RWPE2 (cell line): ENCODE data around the gene RERG.

Experiments
- ATAC-seq: fragments of 200-7000 bp; cut with Tn5 transposase; 3 replicates; pipeline ENCODE4 v1.9.1; 2021; ENCODE audit warnings: low read depth
- DNase-seq: peaks from one replicate; pipeline ENCODE4 v3.0.0-alpha.2; 2020; ENCODE audit warnings: low spot score
- H3K27ac ChIP-seq: fragments of 450-650 bp; 2 replicates; pipeline ENCODE4 v1.5.1; 2017; ENCODE audit warnings: mild to moderate bottlenecking; ENCODE audit not compliant: poor library complexity, severe bottlenecking
- H3K27me3 ChIP-seq: fragments of 250-450 bp; sonication (Bioruptor Pico); 2 replicates; pipeline ENCODE4 v1.5.1; 2021; ENCODE audit warnings: mild to moderate bottlenecking, moderate library complexity; ENCODE audit not compliant: insufficient read depth, poor library complexity, severe bottlenecking
- H3K36me3 ChIP-seq: fragments of 250-450 bp; sonication (Bioruptor Pico); 2 replicates; pipeline ENCODE4 v1.5.1; 2020; ENCODE audit warnings: low read depth, mild to moderate bottlenecking, moderate library complexity
- H3K4me1 ChIP-seq: fragments of 250-450 bp; sonication (Bioruptor Pico); 2 replicates; pipeline ENCODE4 v1.5.1; 2021; ENCODE audit warnings: mild to moderate bottlenecking, moderate library complexity; ENCODE audit not compliant: insufficient read depth, poor library complexity, severe bottlenecking
- H3K4me3 ChIP-seq: fragments of 250-450 bp; sonication (Bioruptor Pico); 2 replicates; pipeline ENCODE4 v1.5.1; 2021; ENCODE audit warnings: mild to moderate bottlenecking, moderate library complexity; ENCODE audit not compliant: severe bottlenecking
- H3K9me3 ChIP-seq: fragments of 250-450 bp; sonication (Bioruptor Pico); 2 replicates; pipeline ENCODE4 v1.5.1; 2021; ENCODE audit warnings: mild to moderate bottlenecking, moderate library complexity; ENCODE audit not compliant: severe bottlenecking
- CTCF ChIP-seq: fragments of 450-650 bp; IDR thresholded peaks from one replicate; pipeline ENCODE4 v1.5.1; 2017; ENCODE audit warnings: mild to moderate bottlenecking, moderate library complexity; ENCODE audit not compliant: poor library complexity, severe bottlenecking

RERG gene, protein sequence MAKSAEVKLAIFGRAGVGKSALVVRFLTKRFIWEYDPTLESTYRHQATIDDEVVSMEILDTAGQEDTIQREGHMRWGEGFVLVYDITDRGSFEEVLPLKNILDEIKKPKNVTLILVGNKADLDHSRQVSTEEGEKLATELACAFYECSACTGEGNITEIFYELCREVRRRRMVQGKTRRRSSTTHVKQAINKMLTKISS

GRCh38 chr12:15220915-15221885 lies at the start of gene RERG:
RERG (minus strand) TSS chr12:15221417; CDS start chr12:15217489, 3,928 bp downstream.
- H3K27me3 ChIP-seq = no peaks in the 10 kb centered on the region
- TF ChIP-seq CTCF = peak; percentile 84
- DNase-seq = peak; percentile 23

GRCh38 chr12:15270591-15270990 lies 49.4 kb upstream of the RERG start:
- H3K9me3 ChIP-seq = no peaks in the 10 kb centered on the region
- DNase-seq (no peak), ATAC-seq (no peak)
- H3K27me3 ChIP-seq = no peaks in the 10 kb centered on the region
- H3K27ac ChIP-seq = no peak overlapping the region
- no peak overlapping the region for H3K4me3 ChIP-seq
- no peaks in the 10 kb centered on the region for H3K36me3 ChIP-seq
- peaks cover 17% of the 10 kb centered on the region for H3K4me1 ChIP-seq
- TF ChIP-seq CTCF = no peak

More at GRCh38 chr12:15220915-15221885, at the start of gene RERG:
- no peaks in the 10 kb centered on the region for H3K4me1 ChIP-seq
- peak within 1 kb of the TSS; percentile 25 for H3K4me3 ChIP-seq
- peak; percentile 96 for ATAC-seq
- H3K36me3 ChIP-seq = no peaks in the 10 kb centered on the region
- H3K9me3 ChIP-seq = no peaks in the 10 kb centered on the region
- no peak within 1 kb of the TSS for H3K27ac ChIP-seq

GRCh38 chr12:15268927-15269552 lies 47.8 kb upstream of the RERG start:
- Histone ChIP-seq H3K4me3 (no peak overlapping the region), H3K36me3 (no peaks in the 10 kb centered on the region), H3K4me1 (peaks cover 5% of the 10 kb centered on the region), H3K9me3 (no peaks in the 10 kb centered on the region), H3K27ac (no peak overlapping the region), H3K27me3 (no peaks in the 10 kb centered on the region)
- ATAC-seq = 0 out of 3 replicates have a peak, but pooled peaks have one; percentile 31
- TF ChIP-seq CTCF = peak; percentile 82
- no peak for DNase-seq

- Histone ChIP-seq H3K27ac (no peak overlapping the region), H3K4me1 (no peaks in the 10 kb centered on the region), H3K9me3 (no peaks in the 10 kb centered on the region), H3K36me3 (no peaks in the 10 kb centered on the region), H3K4me3 (no peak overlapping the region), H3K27me3 (no peaks in the 10 kb centered on the region)
- DNase-seq (no peak), ATAC-seq (no peak)
- no peak for TF ChIP-seq CTCF
These were observed 47.1 kb upstream of the RERG start for GRCh38 chr12:15268309-15268708.
